ENCODE measurements around the gene STK11. TPM values are rescaled to one million over a fixed set of nuclear protein-coding genes. Genes with fewer than 3 reads are reported as not detected.

Gene STK11
- polyA plus RNA-seq (2011; rRNA removed) (12.2 and 16.2 TPM in 2 replicates), polyA plus RNA-seq (2017; fragmentation: RNase III; extraction: RNeasy Plus Mini Kit Qiagen cat#74134 plus additional on column Dnase treatment) (33.6 to 34.2 TPM (median 34.0 TPM) in 3 replicates), polyA minus RNA-seq (2011; rRNA and poly(A)+ RNA removed) (18.6 and 21.3 TPM in 2 replicates)
- 35.2 and 42.6 TPM in 2 replicates for polyA plus RNA-seq (2012; cell fraction: cytosol; rRNA removed)
- 108 and 121 TPM in 2 replicates for polyA plus RNA-seq (2012; cell fraction: nucleus; rRNA removed)

- TF ChIP-seq POLR2A (IDR thresholded peaks at IDR 0.05; ENCODE audit: low read length) (peak; percentile 20), MAX (IDR thresholded peaks at IDR 0.05) (peak; percentile 59), RFX5 (IDR thresholded peaks at IDR 0.05) (no peak), JUN (IDR thresholded peaks at IDR 0.05) (peak in 1 of 2 experiments; percentile 82; a peak in 3 of 5 replicates), E2F6 (IDR thresholded peaks at IDR 0.05; ENCODE audit: borderline replicate concordance, low read depth) (peak; percentile 77), MAFK (IDR thresholded peaks at IDR 0.05; ENCODE audit: partially characterized antibody) (no peak), ZSCAN20 (CRISPR knock-in tag; IDR thresholded peaks at IDR 0.05) (no peak), PBX3 (IDR thresholded peaks at IDR 0.05) (peak; percentile 91)
- TF ChIP-seq, protein P1, sequence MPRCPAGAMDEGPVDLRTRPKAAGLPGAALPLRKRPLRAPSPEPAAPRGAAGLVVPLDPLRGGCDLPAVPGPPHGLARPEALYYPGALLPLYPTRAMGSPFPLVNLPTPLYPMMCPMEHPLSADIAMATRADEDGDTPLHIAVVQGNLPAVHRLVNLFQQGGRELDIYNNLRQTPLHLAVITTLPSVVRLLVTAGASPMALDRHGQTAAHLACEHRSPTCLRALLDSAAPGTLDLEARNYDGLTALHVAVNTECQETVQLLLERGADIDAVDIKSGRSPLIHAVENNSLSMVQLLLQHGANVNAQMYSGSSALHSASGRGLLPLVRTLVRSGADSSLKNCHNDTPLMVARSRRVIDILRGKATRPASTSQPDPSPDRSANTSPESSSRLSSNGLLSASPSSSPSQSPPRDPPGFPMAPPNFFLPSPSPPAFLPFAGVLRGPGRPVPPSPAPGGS (IDR thresholded peaks at IDR 0.05) = peak; percentile 32; the same call in 1 of the 3 replicates
- TF ChIP-seq, protein P2, sequence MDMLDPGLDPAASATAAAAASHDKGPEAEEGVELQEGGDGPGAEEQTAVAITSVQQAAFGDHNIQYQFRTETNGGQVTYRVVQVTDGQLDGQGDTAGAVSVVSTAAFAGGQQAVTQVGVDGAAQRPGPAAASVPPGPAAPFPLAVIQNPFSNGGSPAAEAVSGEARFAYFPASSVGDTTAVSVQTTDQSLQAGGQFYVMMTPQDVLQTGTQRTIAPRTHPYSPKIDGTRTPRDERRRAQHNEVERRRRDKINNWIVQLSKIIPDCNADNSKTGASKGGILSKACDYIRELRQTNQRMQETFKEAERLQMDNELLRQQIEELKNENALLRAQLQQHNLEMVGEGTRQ (IDR thresholded peaks at IDR 0.05) = no peak
- Histone ChIP-seq H3K9me3 (no peaks in the 10 kb centered on the region), H3K4me2 (peak within 1 kb of the TSS; percentile 84), H3K27ac (peak within 1 kb of the TSS; percentile 95 to 100), H3K4me3 (peak within 1 kb of the TSS; percentile 97), H3K4me1 (peaks cover 24% of the 10 kb centered on the region)
- DNase-seq (ENCODE audit: low read depth in 1 of 2, low spot score in 1 of 2) = peak; percentile 94 to 95
- ChIA-PET CTCF (interaction anchor here (1.0 to 2.4 kb wide), 4 partner anchors 12 to 92 kb away, joined by 3 to 12 read pairs (median 4); no protein-coding TSS in a partner anchor), POLR2A (no interaction called here)
- WGBS (ENCODE audit: missing lambda C conversion rate) = 36% methylated on average over 11 of the region's 114 CpGs
- no peak for FAIRE-seq
- peak; percentile 97 for ATAC-seq
Measured at GRCh38 chr19:1205114-1206099, at the start of gene STK11. Gene STK11, plus strand, starts transcription at chr19:1205778. Its CDS starts 1,136 bp downstream, at chr19:1206914.

DNA sequence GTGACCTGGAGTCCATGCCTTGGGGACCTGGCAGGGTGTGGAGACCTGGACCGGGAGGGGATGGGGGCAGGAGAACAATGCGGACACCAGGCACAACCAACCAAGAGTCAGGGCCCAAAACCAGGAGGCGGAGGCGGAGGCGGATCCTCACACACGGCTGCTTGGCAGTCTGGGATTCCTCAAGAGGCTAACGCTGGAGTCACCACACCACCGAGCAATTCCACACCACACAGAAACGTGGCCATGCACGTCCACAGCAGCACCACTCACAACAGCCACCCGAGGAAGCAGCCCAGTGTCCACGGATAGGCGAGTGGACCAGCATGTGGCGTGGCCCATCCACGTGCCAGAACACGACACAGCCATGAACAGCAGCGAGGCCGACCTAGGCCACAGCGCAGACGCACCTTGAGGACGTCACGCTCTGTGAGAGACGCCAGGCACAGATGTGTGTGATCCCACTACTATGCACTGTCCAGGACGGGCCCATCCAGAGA, 49.2 kb upstream of the STK11 start:
- no peaks in the 10 kb centered on the region for H3K9me3 ChIP-seq
- no peak for TF ChIP-seq EHF (CRISPR knock-in tag; IDR thresholded peaks at IDR 0.05)
- no peak for TF ChIP-seq POLR2AphosphoS2 (conservative IDR thresholded peaks at IDR 0.05; ENCODE audit: low read length)
- H3K27ac ChIP-seq = peak overlapping the region; percentile 90 to 98
- 71% methylated on average over 20 of the region's 24 CpGs for WGBS (ENCODE audit: missing lambda C conversion rate)
- peaks cover 50% of the 10 kb centered on the region for H3K4me1 ChIP-seq
- no peak overlapping the region for H3K4me3 ChIP-seq
- FAIRE-seq = no peak
- POLR2A ChIA-PET = interaction anchor here (0.7 to 1.4 kb wide), 3 partner anchors 7 to 33 kb away, joined by 3 read pairs; no protein-coding TSS in a partner anchor
- DNase-seq (ENCODE audit: low read depth in 1 of 2, low spot score in 1 of 2) = peak in 1 of 2 experiments; percentile 60
- CTCF ChIA-PET = interaction anchor here (0.8 to 1.7 kb wide), 3 partner anchors 37 to 65 kb away, joined by 3 to 12 read pairs (median 6); no protein-coding TSS in a partner anchor
- H3K4me2 ChIP-seq = peak overlapping the region; percentile 70; the same call in 2 of the 3 replicates
- peak; percentile 35 to 48; a peak in 5 of 6 replicates for ATAC-seq

GRCh38 chr19:1156830-1157615, 48.6 kb upstream of the STK11 start:
- Histone ChIP-seq H3K4me2 (no peak overlapping the region), H3K4me1 (peaks cover 57% of the 10 kb centered on the region), H3K9me3 (no peaks in the 10 kb centered on the region), H3K4me3 (no peak overlapping the region), H3K27ac (peak overlapping the region; percentile 90 to 98; a peak in 4 of 6 replicates)
- ChIA-PET POLR2A (no interaction called here), CTCF (no interaction called here)
- FAIRE-seq = no peak
- DNase-seq (ENCODE audit: low read depth in 1 of 2, low spot score in 1 of 2) = no peak
- ATAC-seq = no peak
- WGBS (ENCODE audit: missing lambda C conversion rate) = 96% methylated on average over 14 of the region's 46 CpGs
- no peak for TF ChIP-seq E2F6 (IDR thresholded peaks at IDR 0.05; ENCODE audit: borderline replicate concordance, low read depth)
- TF ChIP-seq, protein P3, sequence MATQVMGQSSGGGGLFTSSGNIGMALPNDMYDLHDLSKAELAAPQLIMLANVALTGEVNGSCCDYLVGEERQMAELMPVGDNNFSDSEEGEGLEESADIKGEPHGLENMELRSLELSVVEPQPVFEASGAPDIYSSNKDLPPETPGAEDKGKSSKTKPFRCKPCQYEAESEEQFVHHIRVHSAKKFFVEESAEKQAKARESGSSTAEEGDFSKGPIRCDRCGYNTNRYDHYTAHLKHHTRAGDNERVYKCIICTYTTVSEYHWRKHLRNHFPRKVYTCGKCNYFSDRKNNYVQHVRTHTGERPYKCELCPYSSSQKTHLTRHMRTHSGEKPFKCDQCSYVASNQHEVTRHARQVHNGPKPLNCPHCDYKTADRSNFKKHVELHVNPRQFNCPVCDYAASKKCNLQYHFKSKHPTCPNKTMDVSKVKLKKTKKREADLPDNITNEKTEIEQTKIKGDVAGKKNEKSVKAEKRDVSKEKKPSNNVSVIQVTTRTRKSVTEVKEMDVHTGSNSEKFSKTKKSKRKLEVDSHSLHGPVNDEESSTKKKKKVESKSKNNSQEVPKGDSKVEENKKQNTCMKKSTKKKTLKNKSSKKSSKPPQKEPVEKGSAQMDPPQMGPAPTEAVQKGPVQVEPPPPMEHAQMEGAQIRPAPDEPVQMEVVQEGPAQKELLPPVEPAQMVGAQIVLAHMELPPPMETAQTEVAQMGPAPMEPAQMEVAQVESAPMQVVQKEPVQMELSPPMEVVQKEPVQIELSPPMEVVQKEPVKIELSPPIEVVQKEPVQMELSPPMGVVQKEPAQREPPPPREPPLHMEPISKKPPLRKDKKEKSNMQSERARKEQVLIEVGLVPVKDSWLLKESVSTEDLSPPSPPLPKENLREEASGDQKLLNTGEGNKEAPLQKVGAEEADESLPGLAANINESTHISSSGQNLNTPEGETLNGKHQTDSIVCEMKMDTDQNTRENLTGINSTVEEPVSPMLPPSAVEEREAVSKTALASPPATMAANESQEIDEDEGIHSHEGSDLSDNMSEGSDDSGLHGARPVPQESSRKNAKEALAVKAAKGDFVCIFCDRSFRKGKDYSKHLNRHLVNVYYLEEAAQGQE (IDR thresholded peaks at IDR 0.05) = no peak
- TF ChIP-seq POLR2AphosphoS2 (conservative IDR thresholded peaks at IDR 0.05; ENCODE audit: low read length) = no peak
- TF ChIP-seq ATOH8 (CRISPR knock-in tag; IDR thresholded peaks at IDR 0.05; ENCODE audit: low read depth) = no peak
- no peak for TF ChIP-seq RCOR1 (IDR thresholded peaks at IDR 0.05; ENCODE audit: low read depth, low read length)
- TF ChIP-seq, protein P1 (IDR thresholded peaks at IDR 0.05) = no peak
